OCI-LY7 (cell line): Measurements from ENCODE around the gene PGAP3. TPM values are rescaled to one million over a fixed set of nuclear protein-coding genes. Genes with fewer than 3 reads are reported as not detected.

Source experiments
- BruUV-seq: library from RNA; stranded (reverse); fragments of 400-500 nt; replicated peaks from 2 replicates; lab custom pipeline; 2021; lab: Mats Ljungman, UMichigan
- CTCF ChIA-PET: fragments of 300-600 bp; sonication (Branson Sonifier 250); formaldehyde crosslinking; loops from one replicate; lab custom pipeline; 2022; ENCODE audit warnings: antibody characterized with exemption; ENCODE audit not compliant: unreplicated experiment; lab: Charles Lee
- POLR2A ChIA-PET: fragments of 300-600 bp; sonication (Branson Sonifier 250); formaldehyde crosslinking; loops from one replicate; lab custom pipeline; 2022; ENCODE audit warnings: antibody characterized with exemption; lab: Charles Lee
- DNase-seq: peaks from one replicate; pipeline ENCODE4 v3.0.0-alpha.2; 2015; ENCODE audit warnings: low spot score
- H2AFZ ChIP-seq: fragments of 200-600 bp; sonication (generic), shearing (Covaris generic); 2 replicates; pipeline ENCODE4 v1.6.1; 2014; ENCODE audit warnings: mild to moderate bottlenecking, antibody characterized with exemption, low read length, moderate library complexity
- H3K27ac ChIP-seq: fragments of 200-600 bp; sonication (generic); 2 replicates; pipeline ENCODE4 v1.5.1; 2014; ENCODE audit warnings: mixed run types, low read depth, mild to moderate bottlenecking, moderate library complexity, low read length, inconsistent platforms; ENCODE audit not compliant: poor library complexity, severe bottlenecking
- H3K36me3 ChIP-seq: fragments of 200-600 bp; sonication (generic); 2 replicates; pipeline ENCODE4 v1.6.1; 2014; ENCODE audit warnings: mild to moderate bottlenecking, antibody characterized with exemption, low read length, moderate library complexity, mixed read lengths; ENCODE audit not compliant: insufficient read depth
- H3K4me1 ChIP-seq: fragments of 200-600 bp; sonication (generic); 2 replicates; pipeline ENCODE4 v1.5.1; 2014; ENCODE audit warnings: mild to moderate bottlenecking, low read length; ENCODE audit not compliant: insufficient read depth, poor library complexity, severe bottlenecking
- H3K4me2 ChIP-seq: fragments of 200-600 bp; sonication (generic); 2 replicates; pipeline ENCODE4 v1.6.1; 2014; ENCODE audit warnings: mild to moderate bottlenecking, low read length
- H3K4me3 ChIP-seq: fragments of 200-600 bp; sonication (generic); 2 replicates; pipeline ENCODE4 v1.5.1; 2014; ENCODE audit warnings: mild to moderate bottlenecking, low read depth, low read length; ENCODE audit not compliant: poor library complexity, severe bottlenecking
- H3K79me2 ChIP-seq: fragments of 200-600 bp; sonication (generic); 2 replicates; pipeline ENCODE4 v1.6.1; 2016; ENCODE audit warnings: low read depth, mild to moderate bottlenecking, low read length, moderate library complexity, mixed read lengths; ENCODE audit not compliant: insufficient read depth
- H3K9me2 ChIP-seq: fragments of 200-600 bp; sonication (generic); 2 replicates; pipeline ENCODE4 v1.6.1; 2016; ENCODE audit warnings: mild to moderate bottlenecking, low read length, mixed read lengths; ENCODE audit not compliant: insufficient read depth
- H3K9me3 ChIP-seq: fragments of 200-600 bp; sonication (generic); 2 replicates; pipeline ENCODE4 v1.6.1; 2014; ENCODE audit warnings: mild to moderate bottlenecking, mixed run types, low read length, mixed read lengths
- H4K20me1 ChIP-seq: fragments of 200-600 bp; sonication (generic); 2 replicates; pipeline ENCODE4 v1.6.1; 2014; ENCODE audit warnings: mild to moderate bottlenecking, antibody characterized with exemption, low read length, moderate library complexity, mixed read lengths; ENCODE audit not compliant: insufficient read depth
- CTCF ChIP-seq: fragments of 200-600 bp; sonication (generic); conservative IDR thresholded peaks from 2 replicates; pipeline ENCODE4 v1.5.1; 2014; ENCODE audit warnings: mild to moderate bottlenecking, antibody characterized with exemption, low read length, moderate library complexity, mixed read lengths
- EZH2phosphoT487 ChIP-seq: fragments of 200-600 bp; sonication (generic); IDR thresholded peaks from 2 replicates; pipeline ENCODE4 v1.6.1; 2018; ENCODE audit warnings: low read depth, borderline replicate concordance, mild to moderate bottlenecking, mixed run types, antibody characterized with exemption, low read length, moderate library complexity, mixed read lengths
- intact Hi-C: fragments of 100-400 bp; cut with micrococcal nuclease; formaldehyde crosslinking; loops from one replicate; pipeline ENCODE4 v1.10.0; 2022; ENCODE audit not compliant: unreplicated experiment
- total RNA-seq, 2 experiments: library from RNA; depleted of rRNA in 1 of 2; stranded (reverse); fragments of >200 nt in 1 of 2; shearing (Covaris generic) in 1 of 2; gene quantifications; 2 replicates each; pipeline ENCODE4 v1.2.3, GENCODE V29; 2014 to 2022

PGAP3 gene
- total RNA-seq, 2 experiments from 2014 or later, result 8.7 to 9.2 TPM

GRCh38 chr17:39663688-39664580 is 23.9 kb downstream of the PGAP3 start:
- H2AFZ ChIP-seq, result no peak overlapping the region
- peaks cover 21% of the 10 kb centered on the region; the same call in 1 of the 2 replicates for H3K36me3 ChIP-seq
- TF ChIP-seq EZH2phosphoT487 (no peak), CTCF (no peak)
- no peak for DNase-seq
- ChIA-PET CTCF (no interaction called here), POLR2A (no interaction called here)
- intact Hi-C loops, result no loop called here
- no peak overlapping the region for H3K4me2 ChIP-seq
- no peaks in the 10 kb centered on the region for H3K9me2 ChIP-seq
- peaks cover 4% of the 10 kb centered on the region for H3K4me1 ChIP-seq
- no peaks in the 10 kb centered on the region for H4K20me1 ChIP-seq
- no peaks in the 10 kb centered on the region for H3K9me3 ChIP-seq
- no peaks in the 10 kb centered on the region for H3K79me2 ChIP-seq
- H3K27ac ChIP-seq, result no peak overlapping the region
- BruUV-seq, result no TSS peak
- no peak overlapping the region for H3K4me3 ChIP-seq

- CTCF ChIA-PET, result no interaction called here
Measured at GRCh38 chr17:39663340-39663687, 24.5 kb downstream of the PGAP3 start.

More at GRCh38 chr17:39663340-39663687, 24.5 kb downstream of the PGAP3 start:
- no peak overlapping the region for H3K4me2 ChIP-seq
- H3K79me2 ChIP-seq, result no peaks in the 10 kb centered on the region
- H3K9me2 ChIP-seq, result no peaks in the 10 kb centered on the region
- no peaks in the 10 kb centered on the region for H3K9me3 ChIP-seq
- no peaks in the 10 kb centered on the region for H4K20me1 ChIP-seq
- TF ChIP-seq EZH2phosphoT487 (no peak), CTCF (no peak)
- DNase-seq, result no peak
- peaks cover 25% of the 10 kb centered on the region; the same call in 1 of the 2 replicates for H3K36me3 ChIP-seq
- POLR2A ChIA-PET, result no interaction called here
- peaks cover 4% of the 10 kb centered on the region for H3K4me1 ChIP-seq
- intact Hi-C loops, result no loop called here
- no peak overlapping the region for H2AFZ ChIP-seq
- no TSS peak for BruUV-seq
- no peak overlapping the region for H3K4me3 ChIP-seq
- H3K27ac ChIP-seq, result no peak overlapping the region
